ENCODE measurements around the gene EIF3A. TPM values are rescaled to one million over a fixed set of nuclear protein-coding genes. Genes with fewer than 3 reads are reported as not detected.

EIF3A gene, protein sequence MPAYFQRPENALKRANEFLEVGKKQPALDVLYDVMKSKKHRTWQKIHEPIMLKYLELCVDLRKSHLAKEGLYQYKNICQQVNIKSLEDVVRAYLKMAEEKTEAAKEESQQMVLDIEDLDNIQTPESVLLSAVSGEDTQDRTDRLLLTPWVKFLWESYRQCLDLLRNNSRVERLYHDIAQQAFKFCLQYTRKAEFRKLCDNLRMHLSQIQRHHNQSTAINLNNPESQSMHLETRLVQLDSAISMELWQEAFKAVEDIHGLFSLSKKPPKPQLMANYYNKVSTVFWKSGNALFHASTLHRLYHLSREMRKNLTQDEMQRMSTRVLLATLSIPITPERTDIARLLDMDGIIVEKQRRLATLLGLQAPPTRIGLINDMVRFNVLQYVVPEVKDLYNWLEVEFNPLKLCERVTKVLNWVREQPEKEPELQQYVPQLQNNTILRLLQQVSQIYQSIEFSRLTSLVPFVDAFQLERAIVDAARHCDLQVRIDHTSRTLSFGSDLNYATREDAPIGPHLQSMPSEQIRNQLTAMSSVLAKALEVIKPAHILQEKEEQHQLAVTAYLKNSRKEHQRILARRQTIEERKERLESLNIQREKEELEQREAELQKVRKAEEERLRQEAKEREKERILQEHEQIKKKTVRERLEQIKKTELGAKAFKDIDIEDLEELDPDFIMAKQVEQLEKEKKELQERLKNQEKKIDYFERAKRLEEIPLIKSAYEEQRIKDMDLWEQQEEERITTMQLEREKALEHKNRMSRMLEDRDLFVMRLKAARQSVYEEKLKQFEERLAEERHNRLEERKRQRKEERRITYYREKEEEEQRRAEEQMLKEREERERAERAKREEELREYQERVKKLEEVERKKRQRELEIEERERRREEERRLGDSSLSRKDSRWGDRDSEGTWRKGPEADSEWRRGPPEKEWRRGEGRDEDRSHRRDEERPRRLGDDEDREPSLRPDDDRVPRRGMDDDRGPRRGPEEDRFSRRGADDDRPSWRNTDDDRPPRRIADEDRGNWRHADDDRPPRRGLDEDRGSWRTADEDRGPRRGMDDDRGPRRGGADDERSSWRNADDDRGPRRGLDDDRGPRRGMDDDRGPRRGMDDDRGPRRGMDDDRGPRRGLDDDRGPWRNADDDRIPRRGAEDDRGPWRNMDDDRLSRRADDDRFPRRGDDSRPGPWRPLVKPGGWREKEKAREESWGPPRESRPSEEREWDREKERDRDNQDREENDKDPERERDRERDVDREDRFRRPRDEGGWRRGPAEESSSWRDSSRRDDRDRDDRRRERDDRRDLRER (N-terminal part only)
- 127 to 161 TPM (median 153 TPM) in 5 replicates for total RNA-seq (2022; extraction: Qiagen RNA extraction; ENCODE audit: low read depth)

DNA sequence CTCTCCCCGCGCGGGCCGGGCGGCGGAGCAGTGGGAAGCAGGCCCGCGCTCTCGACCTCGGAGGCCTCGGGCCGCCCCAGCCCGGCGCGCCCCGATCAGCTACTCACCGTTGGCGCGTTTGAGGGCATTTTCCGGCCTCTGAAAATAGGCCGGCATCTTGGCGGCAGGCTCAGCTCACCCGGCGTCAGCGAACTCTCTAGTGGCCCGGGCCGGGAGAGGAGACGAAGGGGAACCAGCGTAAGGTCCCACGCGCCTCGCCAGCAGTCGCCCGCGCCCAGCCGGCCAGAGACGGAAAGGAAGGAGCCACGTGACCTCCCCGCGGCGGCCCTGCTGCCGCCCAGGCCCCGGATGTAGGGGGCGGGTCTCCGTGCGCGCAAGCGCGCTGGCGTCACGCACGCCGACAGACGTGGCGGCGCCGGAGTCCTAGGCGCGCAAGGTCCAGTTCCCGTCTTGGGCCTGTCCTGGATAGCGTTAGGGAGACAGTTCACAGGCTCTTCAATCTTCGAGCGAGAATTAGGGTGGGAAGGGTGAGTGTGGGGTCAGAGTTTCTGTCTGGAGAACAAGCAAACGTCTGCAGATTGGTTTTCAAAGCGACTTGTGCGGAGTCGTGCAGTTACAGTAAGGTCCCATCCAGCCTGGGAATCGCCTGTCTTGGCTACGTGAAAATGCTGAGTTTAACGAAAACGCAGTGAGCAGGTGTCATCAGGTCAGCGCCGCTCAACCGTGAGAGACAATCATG lies at the start of gene EIF3A:
EIF3A (minus strand) TSS at position 297 of the 739 bp plus-strand sequence; CDS start at position 156, 141 bp downstream.

DNA sequence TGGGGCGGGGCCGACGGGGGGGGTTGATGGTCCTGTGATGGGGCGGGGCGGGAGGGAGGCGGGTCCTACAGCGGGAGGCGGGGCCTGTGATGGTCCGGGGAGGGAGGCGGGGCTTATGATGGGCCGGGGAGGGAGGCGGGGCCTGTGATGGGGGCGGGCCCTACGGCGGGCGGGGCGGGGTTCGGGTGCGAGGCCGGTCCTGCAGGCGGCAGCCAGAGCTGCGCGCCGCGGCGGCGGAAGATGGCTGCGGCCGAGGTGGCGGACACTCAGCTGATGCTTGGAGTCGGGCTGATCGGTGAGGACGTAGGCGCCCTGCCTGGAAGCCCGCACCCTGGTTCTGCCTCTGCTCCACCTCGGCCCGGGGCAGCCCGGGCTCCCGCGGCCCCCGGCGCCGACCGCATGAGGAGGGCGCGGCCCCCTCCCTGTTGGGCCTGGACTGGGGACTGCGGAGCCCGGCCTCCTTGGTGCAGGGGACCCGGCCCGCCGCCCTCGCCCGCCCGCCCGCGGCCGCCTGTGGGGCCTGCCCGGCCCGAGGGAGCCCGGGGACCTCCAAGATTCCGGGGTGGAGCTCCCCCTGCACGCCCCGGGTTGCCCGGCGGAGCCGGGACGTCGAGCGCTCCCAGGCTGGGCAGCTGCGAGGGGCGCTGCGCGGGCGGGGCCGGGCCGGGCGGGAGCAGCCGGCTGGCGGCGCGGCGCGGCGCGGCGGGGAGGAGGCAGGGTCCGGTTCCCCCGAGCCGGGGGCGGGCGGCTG lies 23.5 kb upstream of the EIF3A start, which contains the start of gene DENND10:
DENND10 (plus strand) TSS at position 211 of the 751 bp plus-strand sequence; CDS start at position 241, 30 bp downstream.

DNA sequence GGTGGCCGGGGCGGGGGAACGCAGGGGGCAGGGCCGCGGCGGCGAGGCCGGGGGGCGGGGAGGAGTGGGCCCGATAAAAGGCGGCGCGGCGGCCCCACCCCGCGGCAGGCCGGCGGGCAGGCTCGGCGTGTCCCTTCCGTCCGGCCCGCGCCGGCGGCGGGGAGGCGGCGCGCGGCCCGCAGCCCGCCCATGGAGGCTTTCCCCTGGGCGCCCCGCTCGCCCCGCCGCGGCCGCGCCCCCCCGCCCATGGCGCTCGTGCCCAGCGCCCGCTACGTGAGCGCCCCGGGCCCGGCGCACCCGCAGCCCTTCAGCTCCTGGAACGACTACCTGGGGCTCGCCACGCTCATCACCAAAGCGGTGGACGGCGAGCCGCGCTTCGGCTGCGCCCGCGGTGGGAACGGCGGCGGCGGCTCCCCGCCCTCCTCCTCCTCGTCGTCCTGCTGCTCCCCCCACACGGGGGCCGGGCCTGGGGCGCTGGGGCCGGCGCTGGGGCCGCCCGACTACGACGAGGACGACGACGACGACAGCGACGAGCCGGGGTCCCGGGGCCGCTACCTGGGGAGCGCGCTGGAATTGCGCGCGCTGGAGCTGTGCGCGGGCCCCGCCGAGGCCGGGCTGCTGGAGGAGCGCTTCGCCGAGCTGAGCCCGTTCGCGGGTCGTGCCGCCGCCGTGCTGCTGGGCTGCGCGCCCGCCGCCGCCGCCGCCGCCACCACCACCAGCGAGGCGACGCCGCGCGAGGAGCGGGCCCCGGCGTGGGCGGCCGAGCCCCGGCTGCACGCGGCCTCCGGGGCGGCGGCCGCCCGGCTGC lies 50.8 kb downstream of the EIF3A start, which contains the start of gene NANOS1:
NANOS1 (plus strand) TSS at position 102 of the 808 bp plus-strand sequence; CDS start at position 190, 88 bp downstream.

Other genes starting within 250 kb of the EIF3A start
- gene NANOS1, start 51.1 kb downstream of the EIF3A start, total RNA-seq (2022; extraction: Qiagen RNA extraction; ENCODE audit: low read depth), result 2.1 to 3.1 TPM (median 2.8 TPM) in 5 replicates
- gene DENND10, start 23.3 kb upstream of the EIF3A start, total RNA-seq (2022; extraction: Qiagen RNA extraction; ENCODE audit: low read depth), result 39.5 to 69.0 TPM (median 57.1 TPM) in 5 replicates
- 45.1 to 50.9 TPM (median 49.1 TPM) in 5 replicates for gene SFXN4, start 84.9 kb upstream of the EIF3A start, total RNA-seq (2022; extraction: Qiagen RNA extraction; ENCODE audit: low read depth)
- 225 to 335 TPM (median 302 TPM) in 5 replicates for gene PRDX3, start 98.0 kb upstream of the EIF3A start, total RNA-seq (2022; extraction: Qiagen RNA extraction; ENCODE audit: low read depth)
- 9.2 to 12.3 TPM (median 10.9 TPM) in 5 replicates for gene GRK5, start 126.8 kb upstream of the EIF3A start, total RNA-seq (2022; extraction: Qiagen RNA extraction; ENCODE audit: low read depth)

All from A549 treated with ZK216348 at 1 μM for 4 hours (cell line).